Right cardiac atrium (tissue), 5 donors: ENCODE measurements around the gene OR52K2. TPM values are rescaled to one million over a fixed set of nuclear protein-coding genes. Genes with fewer than 3 reads are reported as not detected.

Experiments
- polyA plus RNA-seq: library from polyadenylated mRNA; stranded (reverse); fragments of 200-250 nt; gene quantifications from one replicate; pipeline ENCODE4 v1.2.3, GENCODE V29; 2013
- total RNA-seq, 4 donors: library from RNA; stranded (reverse); fragmentation: NEBNext Ultra II Directional; extraction: Animal tissue kit (Norgen Biotek cat#: 25700); gene quantifications; one replicate each; pipeline ENCODE4 v1.2.1, GENCODE V29; 2021
- donor health status: healthy with polysubstance abuse.
- donor health status: DM: no; HTN: yes; CAD: no.
- donor health status: DM: no; HTN: no; CAD: no.
- donor health status: DM: no; HTN: yes; CAD: no; lungs with severe emphysema.
- donor health status: DM: yes; HTN: yes; CAD: no.

Gene OR52K2
- total and polyA plus RNA-seq, 5 donors: 0.29 TPM; not detected in 4

Other genes with a start within 250 kb of the OR52K2 start
- gene OR52B4, start 80.9 kb upstream of the OR52K2 start, total RNA-seq: not detected
- not detected for gene OR52B4, start 80.9 kb upstream of the OR52K2 start, polyA plus RNA-seq
- gene TRIM21, start 55.6 kb upstream of the OR52K2 start, total RNA-seq: 10 to 100 TPM in 1 of 4 donors, 1 to 10 TPM in 3; 9.1 to 10.3 (median 9.3) TPM
- 8.3 TPM for gene TRIM21, start 55.6 kb upstream of the OR52K2 start, polyA plus RNA-seq
- gene OR52K1, start 33.4 kb downstream of the OR52K2 start, total RNA-seq: under 1 TPM in 1 of 4 donors, not detected in 3; 0.06 TPM
- gene OR52K1, start 33.4 kb downstream of the OR52K2 start, polyA plus RNA-seq: not detected
- not detected for gene OR52M1, start 95.9 kb downstream of the OR52K2 start, total RNA-seq
- gene OR52M1, start 95.9 kb downstream of the OR52K2 start, polyA plus RNA-seq: not detected
- gene OR52I2, start 132.4 kb downstream of the OR52K2 start, total RNA-seq: not detected
- not detected for gene OR52I2, start 132.4 kb downstream of the OR52K2 start, polyA plus RNA-seq
- gene OR52I1, start 144.7 kb downstream of the OR52K2 start, total RNA-seq: not detected
- not detected for gene OR52I1, start 144.7 kb downstream of the OR52K2 start, polyA plus RNA-seq
- 10 to 100 TPM in 3 of 4 donors, 1 to 10 TPM in 1; 10.0 to 12.4 (median 10.8) TPM for gene TRIM68, start 158.9 kb downstream of the OR52K2 start, total RNA-seq
- 6.5 TPM for gene TRIM68, start 158.9 kb downstream of the OR52K2 start, polyA plus RNA-seq
- gene OR51D1, start 188.2 kb downstream of the OR52K2 start, total RNA-seq: not detected
- gene OR51D1, start 188.2 kb downstream of the OR52K2 start, polyA plus RNA-seq: not detected
- under 1 TPM; 0.22 to 0.63 (median 0.24) TPM for gene OR51E1, start 194.7 kb downstream of the OR52K2 start, total RNA-seq
- gene OR51E1, start 194.7 kb downstream of the OR52K2 start, polyA plus RNA-seq: 0.45 TPM
- not detected for gene OR51E2, start 248.6 kb downstream of the OR52K2 start, total RNA-seq
- 0.05 TPM for gene OR51E2, start 248.6 kb downstream of the OR52K2 start, polyA plus RNA-seq